TTC549 (cell line): ENCODE results near the gene PLAAT3.
"Not testable (repeated sequence)": the region's sequence is repeated elsewhere in the genome, so short reads cannot be mapped to it uniquely, and the experiment has no call there.

Source experiments
- FAIRE-seq: peaks from 2 replicates; lab custom pipeline; 2012; peaks lifted over from hg19 to GRCh38; lab: Jason Lieb, UNC

PLAAT3 gene

DNA sequence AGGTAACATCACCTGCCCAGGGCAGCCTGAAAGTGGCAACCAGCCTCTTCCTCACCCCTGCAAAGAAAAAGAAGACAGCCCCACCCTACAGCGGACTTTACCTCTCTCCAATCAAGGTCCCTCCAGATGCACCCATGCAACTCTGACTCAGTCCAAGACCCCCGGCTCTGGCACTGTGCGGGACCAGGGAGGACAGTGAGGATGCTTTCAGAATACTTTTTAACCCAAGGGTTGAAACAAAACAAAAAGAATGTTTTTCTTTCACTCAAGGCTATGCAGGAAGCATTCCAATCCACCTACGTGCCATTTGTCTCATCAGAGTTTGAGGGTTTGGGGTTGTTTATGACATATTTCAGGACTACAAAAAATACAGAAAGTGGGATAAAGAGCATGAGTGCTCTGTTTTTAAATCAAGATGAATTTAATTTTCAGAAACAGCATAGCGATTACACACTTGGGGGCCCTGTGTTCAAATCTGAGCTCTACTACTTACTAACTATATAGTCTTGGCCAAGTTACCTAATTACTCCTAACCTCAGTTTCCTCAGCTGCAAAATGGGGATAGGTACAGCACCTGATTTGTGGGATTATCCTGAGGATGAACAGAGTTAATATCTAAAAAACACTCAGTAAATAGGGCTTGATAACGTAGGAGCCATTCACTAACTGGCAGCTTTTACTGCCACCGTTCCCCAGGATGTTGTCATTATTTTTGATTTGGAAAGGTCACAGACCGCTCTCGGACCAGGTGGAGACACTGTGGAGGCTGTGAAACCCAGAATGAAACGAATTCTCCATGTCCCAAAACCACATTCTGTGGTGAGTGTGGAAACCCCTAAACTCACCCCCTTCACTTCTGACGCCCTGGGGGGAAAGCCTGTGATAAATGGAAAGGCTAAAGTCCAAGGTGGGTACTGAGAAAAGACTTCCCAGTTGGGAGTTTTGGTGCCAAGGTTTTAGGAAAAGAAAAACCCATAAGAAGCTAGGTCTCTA is 5.6 kb downstream of the PLAAT3 start:
- FAIRE-seq: no peak

- no peak for FAIRE-seq
Observed at GRCh38 chr11:63603180-63603518, 11.1 kb downstream of the PLAAT3 start.

DNA sequence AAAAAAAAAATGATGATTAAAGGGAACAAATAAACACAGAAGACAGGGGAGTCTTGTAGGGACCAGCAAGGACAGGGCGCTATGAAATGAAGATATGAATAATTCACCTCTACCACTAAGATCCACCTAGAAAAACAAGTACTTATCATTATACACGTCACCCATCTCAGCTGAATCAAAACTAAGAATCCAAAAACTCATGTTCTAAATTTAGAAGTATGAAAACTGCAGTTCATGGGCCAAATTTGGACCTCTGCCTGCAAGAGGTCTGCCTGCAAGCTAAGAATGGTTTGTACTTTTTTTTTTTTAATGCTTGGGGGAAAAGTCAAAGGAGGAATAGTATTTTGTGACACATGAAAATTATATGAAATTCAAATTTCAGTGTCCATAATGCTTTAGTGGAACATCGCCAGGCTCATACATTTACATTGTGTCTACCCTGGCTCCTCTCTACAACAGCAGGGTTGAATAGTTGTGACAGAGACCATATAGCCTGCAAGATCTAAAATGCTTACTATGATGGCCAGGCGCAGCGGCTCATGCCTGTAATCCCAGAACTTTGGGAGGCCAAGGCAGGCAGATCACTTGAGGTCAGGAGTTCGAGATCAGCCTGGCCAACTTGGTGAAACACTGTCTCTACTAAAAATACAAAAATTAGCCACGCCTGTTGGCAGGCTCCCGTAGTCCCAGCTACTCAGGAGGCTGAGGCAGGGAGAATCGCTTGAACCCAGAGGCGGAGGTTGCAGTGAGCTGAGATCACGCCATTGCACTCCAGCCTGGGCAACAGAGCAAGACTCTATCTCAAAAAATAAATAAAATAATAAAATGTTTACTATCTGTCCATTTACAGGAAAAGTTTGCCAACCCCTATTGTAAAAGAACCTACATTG is 11.7 kb downstream of the PLAAT3 start:
- not testable (repeated sequence) for FAIRE-seq

GRCh38 chr11:63599211-63600122 is 14.8 kb downstream of the PLAAT3 start:
- no peak for FAIRE-seq

- no peak for FAIRE-seq
Observed at GRCh38 chr11:63598556-63598955, 15.7 kb downstream of the PLAAT3 start.

DNA sequence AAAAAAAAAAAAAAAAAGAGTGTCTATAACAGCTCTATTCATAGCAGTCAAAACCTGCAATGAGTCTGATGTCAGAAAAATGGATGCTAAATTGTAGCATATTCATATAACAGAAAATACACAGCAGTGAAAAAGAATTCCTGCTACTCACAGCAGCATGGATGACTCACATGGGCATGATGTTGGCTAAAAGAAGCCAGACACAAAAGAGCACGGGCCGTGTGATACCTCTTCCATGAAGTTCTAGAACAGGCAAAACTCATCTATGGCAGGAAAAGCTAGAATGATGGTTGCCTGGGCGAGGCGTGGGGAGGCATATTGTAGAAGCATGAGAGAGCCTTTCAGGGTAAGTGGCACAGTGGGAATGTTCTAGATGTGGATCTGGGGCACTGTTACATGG is 18.9 kb downstream of the PLAAT3 start:
- FAIRE-seq: no peak

GRCh38 chr11:63592975-63593395 is 21.2 kb downstream of the PLAAT3 start:
- FAIRE-seq: no peak

DNA sequence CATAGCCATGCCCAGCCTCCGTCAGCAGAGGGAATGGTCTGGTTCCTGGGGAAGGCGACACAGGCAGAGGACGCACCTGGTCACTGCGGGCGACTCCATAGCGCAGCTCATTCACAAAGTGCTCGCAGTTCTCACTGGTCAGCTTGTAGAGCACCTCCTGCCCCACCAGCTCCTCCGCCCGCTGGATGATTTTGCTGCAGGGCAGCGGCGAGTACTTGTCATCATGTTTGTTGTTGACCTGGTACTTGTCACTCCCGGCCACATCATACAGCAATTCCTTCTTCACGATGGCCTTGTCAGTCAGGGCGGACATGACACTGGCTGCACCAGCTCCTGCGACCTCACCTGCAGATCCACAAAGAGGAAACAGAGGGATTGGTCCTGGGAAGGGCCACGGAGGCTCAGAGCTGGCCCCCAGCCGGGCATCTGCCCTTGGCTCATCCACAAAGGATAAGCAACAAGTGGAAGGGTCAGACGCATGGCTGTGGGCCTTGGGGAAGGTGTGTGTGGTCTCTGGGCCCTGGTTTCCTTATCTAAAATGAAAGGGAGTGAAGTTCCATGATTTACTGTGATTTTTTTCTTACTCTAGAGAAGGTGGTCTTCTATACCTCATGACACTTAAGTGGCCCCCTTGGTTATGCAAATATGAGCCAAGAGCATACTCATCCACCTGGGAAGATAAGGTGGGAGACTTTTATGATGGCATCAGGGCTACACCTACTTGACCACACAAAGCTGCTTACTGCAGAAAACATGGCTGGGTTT is 24.0 kb downstream of the PLAAT3 start:
- FAIRE-seq: no peak

GRCh38 chr11:63589000-63589399 is 25.2 kb downstream of the PLAAT3 start:
- FAIRE-seq: no peak

GRCh38 chr11:63586451-63587166 is 27.6 kb downstream of the PLAAT3 start:
- no peak for FAIRE-seq

GRCh38 chr11:63583357-63583677 is 30.9 kb downstream of the PLAAT3 start:
- no peak for FAIRE-seq

GRCh38 chr11:63581224-63581623 is 33.0 kb downstream of the PLAAT3 start:
- FAIRE-seq: not testable (repeated sequence)

GRCh38 chr11:63578882-63579281 is 35.4 kb downstream of the PLAAT3 start:
- FAIRE-seq: not testable (repeated sequence)

GRCh38 chr11:63574856-63575602 is 39.2 kb downstream of the PLAAT3 start:
- no peak for FAIRE-seq

DNA sequence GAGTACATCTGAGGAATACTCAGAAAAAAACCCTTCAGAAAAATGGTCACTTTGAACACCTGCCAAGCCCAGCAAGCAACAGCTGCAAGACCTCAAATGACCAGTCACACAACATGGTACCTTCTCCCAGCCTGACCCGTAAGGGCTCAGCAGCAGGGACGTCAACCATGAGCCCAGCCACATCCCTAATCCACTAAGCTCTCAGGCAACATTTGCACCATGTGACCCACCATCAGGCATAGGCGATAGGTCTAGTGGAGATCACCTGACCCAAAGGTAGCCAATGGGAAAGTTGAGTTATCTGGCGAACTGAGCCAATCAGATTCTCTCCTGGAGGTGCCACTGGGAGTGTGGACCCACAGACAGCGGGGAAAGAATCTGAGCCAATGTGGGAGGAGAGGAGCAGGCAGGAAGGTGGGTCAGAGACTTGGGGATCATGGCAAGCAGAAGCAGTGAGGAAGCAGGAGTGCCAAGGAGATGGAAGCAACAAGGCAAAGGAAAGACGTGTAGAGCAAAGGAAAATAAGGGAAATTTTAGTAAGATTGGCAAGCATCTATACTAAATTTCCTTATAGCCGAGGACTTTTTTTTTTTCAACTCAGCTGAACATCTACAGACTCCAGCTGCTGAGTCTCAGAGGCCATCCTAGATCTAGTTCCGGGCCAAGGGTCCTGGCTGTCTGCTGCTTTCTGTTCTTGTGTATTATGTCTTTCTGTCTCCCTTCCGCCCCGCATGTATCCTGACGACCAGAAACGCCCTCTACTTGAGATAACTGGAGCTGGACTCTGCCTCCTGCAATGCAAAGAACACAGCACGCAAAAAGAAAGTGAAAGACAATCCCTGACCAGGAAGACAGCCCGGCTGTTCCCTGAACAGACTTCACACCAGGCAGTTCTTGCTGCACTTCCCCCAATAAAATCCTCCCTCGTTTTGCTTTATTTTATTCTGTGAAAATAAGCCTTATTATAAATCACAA is 40.1 kb downstream of the PLAAT3 start:
- FAIRE-seq: no peak

DNA sequence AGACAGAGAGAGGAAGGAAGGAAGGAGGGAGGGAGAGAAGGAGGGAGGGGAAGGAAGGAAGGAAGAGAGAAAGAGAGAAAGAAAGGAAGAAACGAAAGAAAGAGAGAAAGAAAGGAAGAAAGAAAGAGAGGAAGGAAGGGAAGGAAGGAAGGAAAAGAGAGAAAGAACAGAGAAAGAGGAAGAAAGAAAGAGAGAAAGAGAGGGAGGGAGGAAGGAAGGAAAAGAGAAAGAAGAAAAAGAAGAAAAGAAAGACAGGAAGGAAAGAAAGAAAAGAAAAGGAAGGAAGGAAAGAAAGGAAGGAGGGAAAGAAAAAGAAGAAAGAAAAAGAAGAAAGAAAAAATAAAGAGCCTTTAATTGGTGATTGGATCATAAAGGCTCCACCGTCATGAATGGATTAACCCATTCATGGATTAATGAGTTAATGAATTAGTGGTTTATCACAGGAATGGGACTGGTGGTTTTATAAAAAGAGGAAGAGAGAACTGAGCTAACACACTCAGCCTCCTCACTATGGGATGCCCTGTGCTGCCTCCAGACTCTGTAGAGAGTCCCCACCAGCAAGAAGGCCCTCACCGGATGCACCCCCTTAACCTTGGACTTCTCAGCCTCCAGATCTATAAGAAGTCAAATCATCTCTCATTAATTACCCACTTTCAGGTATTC is 42.1 kb downstream of the PLAAT3 start:
- no peak for FAIRE-seq

DNA sequence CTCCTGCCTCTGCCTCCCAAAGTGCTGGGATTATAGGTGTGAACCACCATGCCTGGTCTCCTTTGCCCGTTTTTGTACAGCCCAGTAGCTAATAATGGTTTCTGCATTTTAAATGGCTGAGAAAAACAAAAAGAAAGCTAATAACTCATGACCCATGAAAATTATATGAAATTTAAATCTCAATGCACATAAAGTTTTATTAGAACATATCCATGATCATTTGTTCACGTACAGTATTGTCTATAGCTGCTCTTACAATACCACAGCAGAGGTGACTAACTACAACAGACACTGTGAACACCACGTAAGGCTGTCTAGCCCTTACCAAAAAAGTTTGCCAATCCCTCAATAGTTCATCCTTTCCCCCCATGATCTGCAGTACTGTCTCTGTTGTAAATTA is 44.7 kb downstream of the PLAAT3 start:
- FAIRE-seq: no peak
